PFSK-1 (cell line): ENCODE data around the gene WDFY2.

ENCODE experiments used
- POLR2AphosphoS5 ChIP-seq: IDR thresholded peaks from 2 replicates; pipeline ENCODE4 v1.6.1; 2012; ENCODE audit warnings: low read depth, mild to moderate bottlenecking, control low read depth, low read length, moderate library complexity
- SIN3A ChIP-seq: IDR thresholded peaks from 2 replicates; pipeline ENCODE4 v1.6.1; 2012; ENCODE audit warnings: mild to moderate bottlenecking, low read length, moderate library complexity, borderline replicate concordance; ENCODE audit not compliant: insufficient read depth
- TF ChIP-seq, protein P1 (sequence below), 2 experiments: IDR thresholded peaks; 2 replicates each; pipeline versions ENCODE4 v1.6.1 to v1.8.0; 2011 to 2012; ENCODE audit warnings: low read depth in 2 of 2, low read length in 2 of 2, control low read depth in 1 of 2, inconsistent platforms in 1 of 2, mild to moderate bottlenecking in 1 of 2, moderate library complexity in 1 of 2; ENCODE audit not compliant: insufficient read depth in 1 of 2

DNA sequence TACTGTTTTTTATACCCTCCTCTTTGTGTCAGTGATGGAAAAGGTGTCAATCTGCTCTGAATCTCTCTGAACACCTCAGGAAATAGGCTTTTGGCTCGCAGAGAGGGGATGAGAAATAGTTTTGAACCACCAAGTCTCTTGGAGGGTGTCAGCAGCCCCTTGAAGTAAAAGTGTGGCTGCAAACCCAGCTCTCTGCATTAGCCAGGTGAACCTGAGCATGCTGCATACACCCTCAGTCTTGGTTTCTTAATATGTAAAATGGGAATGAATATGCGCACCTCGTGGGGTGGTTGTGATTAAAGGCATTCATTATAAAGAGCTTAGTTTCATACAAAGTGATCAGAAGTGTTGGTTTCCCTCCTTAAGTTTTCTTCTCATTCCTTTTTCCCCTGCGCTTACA, 221.1 kb downstream of the WDFY2 start:
- TF ChIP-seq, protein P1, sequence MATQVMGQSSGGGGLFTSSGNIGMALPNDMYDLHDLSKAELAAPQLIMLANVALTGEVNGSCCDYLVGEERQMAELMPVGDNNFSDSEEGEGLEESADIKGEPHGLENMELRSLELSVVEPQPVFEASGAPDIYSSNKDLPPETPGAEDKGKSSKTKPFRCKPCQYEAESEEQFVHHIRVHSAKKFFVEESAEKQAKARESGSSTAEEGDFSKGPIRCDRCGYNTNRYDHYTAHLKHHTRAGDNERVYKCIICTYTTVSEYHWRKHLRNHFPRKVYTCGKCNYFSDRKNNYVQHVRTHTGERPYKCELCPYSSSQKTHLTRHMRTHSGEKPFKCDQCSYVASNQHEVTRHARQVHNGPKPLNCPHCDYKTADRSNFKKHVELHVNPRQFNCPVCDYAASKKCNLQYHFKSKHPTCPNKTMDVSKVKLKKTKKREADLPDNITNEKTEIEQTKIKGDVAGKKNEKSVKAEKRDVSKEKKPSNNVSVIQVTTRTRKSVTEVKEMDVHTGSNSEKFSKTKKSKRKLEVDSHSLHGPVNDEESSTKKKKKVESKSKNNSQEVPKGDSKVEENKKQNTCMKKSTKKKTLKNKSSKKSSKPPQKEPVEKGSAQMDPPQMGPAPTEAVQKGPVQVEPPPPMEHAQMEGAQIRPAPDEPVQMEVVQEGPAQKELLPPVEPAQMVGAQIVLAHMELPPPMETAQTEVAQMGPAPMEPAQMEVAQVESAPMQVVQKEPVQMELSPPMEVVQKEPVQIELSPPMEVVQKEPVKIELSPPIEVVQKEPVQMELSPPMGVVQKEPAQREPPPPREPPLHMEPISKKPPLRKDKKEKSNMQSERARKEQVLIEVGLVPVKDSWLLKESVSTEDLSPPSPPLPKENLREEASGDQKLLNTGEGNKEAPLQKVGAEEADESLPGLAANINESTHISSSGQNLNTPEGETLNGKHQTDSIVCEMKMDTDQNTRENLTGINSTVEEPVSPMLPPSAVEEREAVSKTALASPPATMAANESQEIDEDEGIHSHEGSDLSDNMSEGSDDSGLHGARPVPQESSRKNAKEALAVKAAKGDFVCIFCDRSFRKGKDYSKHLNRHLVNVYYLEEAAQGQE (IDR thresholded peaks at IDR 0.05; ENCODE audit: insufficient read depth in 1 of 2, low read depth in 2 of 2, low read length in 2 of 2): no peak
- TF ChIP-seq SIN3A: no peak
- TF ChIP-seq POLR2AphosphoS5: no peak
